HG03135 (cell line): ENCODE measurements around the gene CTSZ.
A peak's percentile ranks its signal among the peaks of the same experiment; 100 is the strongest.
"Not testable (repeated sequence)": the region's sequence is repeated elsewhere in the genome, so short reads cannot be mapped to it uniquely, and the experiment has no call there.

Experiments used
- ATAC-seq: cut with Tn5 transposase; IDR thresholded peaks from one replicate; pipeline ENCODE4 v1.9.1; 2021; ENCODE audit warnings: mild to moderate bottlenecking, moderate library complexity; ENCODE audit not compliant: unreplicated experiment

The CTSZ gene

DNA sequence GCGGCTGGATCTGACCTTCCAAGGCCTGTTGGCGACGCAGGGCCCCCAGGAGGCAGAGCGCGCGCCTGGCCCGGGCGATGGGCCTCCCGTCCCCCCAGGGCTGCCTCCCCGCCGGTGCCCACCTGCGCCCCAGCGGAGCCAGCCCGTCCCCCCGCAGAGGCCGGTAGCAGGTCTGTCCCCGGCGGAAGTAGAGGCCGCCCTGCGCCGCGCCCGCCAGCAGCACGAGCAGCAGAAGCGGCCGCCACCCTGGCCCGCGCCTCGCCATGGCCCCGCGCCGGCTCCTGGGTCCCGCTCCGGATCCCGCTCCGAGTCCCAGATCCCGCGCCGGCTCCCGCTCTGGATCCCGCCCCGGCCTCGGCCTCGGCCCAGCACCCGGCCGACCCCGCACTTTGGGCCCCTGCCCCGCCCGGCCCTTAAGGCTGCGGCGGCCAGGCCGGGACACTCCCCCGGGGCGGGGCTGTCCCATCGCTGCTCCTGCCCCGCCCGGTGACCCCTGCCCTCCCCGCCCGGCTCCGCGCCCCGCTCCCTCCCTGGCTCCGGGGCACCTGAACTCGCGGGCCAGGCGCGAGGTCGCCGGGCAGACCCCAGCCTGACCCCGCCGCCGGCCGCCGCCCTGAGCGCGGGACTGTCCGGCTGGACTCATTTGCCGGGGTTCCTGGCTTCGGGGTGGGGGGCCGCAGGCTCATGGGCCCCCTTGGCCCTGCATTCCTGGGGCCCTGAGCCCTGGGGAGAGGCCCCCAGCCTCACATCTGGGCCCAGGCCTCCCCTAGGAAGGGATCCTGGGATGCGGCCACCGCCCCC lies at the start of gene CTSZ:
Gene CTSZ, minus strand, starts transcription at position 391 of the 801 bp plus-strand sequence. Its CDS starts 126 bp downstream, at position 265.
- ATAC-seq: no peak

DNA sequence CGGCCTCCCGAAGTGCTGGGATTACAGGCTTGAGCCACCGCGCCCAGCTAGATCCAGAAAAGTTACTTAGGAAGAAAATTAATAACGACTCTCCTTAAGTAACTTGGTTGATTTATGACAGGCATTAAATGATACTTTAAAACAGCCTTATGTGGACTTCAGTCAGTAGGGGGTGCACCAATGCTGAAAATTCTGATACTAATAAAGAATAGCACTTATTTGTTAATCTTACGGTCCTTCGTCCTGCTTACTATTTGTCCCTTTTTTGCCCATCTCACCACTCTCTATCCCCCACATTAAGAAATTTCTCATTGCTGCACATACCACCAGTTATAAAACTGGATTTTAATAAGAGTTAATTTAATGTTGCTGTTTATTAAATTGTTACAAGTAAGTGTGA lies 48.2 kb upstream of the CTSZ start:
- no peak for ATAC-seq

DNA sequence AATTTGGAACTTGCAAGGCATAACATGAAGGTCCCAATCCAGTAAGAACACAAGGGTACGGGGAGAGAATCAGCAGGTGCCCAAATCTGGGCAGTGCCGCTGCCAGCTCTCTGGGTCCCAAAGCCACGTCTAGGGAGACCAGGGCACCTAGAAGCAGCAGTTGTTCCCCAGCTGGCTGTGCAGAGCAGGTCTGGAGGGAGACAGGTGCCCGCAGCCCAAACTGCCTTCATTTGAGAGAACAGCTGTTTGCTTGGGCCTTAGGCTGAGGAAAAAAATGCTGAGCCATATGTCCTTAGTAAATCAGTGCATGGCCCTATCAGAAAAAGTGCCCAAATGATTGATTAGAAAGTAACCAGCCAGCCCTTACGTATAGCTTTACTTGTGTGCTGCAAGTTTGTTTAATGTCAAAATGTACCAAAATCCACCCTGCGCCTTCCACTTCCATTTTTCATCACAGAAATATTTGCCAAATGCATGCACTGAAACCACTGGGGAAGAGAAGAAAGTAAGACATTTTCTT lies 44.7 kb upstream of the CTSZ start:
- ATAC-seq: no peak

DNA sequence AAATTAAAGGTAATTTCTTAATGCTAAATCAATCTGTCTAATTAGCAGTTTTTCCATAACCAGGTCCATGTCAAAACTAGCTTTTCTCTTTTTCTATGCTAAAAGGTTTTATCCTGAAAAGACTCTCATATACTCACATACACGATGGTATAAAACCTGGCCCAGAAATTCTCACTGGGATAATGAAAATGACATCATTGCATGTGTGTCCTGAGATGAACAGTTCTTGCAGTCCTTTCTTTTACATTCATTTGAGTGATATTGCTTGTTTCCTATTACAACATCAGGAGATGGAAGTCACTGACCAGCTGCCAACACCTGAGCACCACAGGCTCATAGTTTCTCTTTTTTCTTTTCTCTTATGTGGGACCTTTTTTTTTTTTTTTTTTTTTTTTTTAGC lies 43.4 kb upstream of the CTSZ start:
- ATAC-seq: no peak

DNA sequence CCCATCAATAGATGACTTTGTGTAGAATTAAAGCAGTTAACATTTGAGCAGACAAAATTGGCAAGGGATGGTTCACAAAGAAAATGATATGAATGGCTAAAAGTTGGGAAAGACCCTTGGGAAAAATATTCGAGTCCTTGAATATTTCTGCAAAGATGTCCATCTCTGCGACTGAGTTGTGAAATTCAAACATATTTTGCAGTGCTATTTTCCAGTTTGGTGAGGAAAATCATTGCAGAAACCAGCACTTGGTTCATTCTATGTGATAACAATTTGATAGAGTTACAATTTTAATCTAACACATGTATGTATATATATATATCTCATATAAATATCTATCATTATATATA lies 41.6 kb upstream of the CTSZ start:
- no peak for ATAC-seq

DNA sequence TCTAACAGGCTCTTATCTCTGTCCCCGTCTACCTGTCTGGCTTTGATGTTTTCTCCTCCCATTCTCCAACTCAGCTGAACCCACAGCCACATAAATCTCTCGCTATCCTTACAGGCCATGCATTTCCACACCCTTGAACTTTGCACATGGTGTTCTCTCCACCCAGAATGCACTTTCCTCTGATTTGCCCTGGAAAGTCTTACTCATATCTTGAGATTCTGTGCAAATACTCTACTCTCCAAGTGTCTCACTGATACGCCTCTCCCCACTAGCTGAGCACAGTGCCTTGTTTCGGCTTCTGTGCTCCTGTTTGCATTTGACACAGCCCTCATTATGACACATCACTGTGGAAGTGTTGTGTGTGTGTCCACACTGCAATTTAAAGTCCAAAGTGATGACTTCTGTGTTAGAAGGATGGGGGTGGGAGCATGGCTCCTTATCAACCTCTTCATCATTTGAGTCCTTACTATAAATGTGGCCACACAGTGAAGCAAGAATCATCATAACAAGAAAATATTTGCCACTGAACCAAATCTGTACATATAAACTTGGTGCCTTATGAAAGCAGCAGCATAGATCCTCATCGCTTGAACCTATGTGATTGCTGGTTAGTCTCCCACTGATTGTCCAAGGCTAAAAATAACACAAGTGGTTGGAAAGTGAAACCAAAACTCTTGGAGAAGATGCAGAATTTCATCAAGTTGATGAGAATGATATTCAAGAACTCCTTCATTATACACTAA lies 41.1 kb upstream of the CTSZ start:
- no peak for ATAC-seq

DNA sequence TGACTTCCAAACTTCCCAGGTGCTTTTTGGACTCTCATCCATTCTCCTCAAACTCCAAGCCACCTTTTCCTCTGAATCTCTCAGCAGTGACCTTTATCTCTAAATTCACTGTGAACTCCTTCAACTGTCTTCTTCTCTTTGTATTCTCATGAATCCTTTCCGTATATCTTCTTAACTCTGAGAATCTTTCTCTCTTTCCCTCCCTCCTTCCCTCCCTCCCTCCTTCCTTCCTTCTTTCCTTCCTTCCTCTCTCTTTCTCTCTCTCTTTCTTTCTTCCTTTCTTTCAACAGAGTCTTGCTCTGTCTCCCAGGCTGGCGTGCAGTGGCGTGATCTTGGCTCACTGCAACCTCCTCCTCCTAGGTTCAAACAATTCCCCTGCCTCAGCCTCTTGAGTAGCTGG lies 39.8 kb upstream of the CTSZ start:
- no peak for ATAC-seq

DNA sequence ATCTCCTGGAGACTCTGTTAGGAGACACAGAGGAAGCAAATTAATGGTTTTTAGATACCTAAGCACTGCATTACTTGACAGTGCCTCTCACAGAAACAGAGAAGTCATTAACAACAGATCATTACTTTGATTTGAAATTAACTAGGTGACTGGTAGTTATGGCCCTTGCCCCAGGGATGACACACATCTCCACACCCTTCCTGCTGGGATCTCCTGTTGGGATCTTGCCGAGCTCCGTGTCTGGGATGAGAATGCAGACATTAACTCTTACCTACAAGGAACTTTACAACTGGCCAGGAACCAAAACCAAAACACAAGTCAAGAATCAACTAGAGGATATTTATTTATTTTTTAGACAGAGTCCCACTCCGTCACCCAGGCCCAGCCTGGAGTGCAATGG lies 37.7 kb upstream of the CTSZ start:
- no peak for ATAC-seq

DNA sequence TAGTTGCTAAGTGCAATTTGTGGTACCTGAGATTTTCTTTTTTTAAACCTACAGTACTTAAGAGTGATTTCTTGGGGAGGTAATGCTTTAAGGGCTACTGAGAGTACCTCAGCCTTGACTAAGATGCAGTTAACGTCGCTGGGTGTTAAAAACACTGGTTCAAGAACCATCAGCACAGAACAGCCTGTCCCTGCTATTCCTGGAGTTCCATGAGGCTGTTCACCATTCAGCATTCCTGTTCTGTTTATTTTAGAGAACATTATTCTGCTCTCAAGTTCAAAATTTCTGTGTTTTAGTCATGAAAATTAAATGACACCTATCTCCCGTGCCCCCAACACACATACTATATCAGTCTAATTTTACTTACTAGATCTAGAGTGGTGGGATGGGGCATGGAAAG lies 37.2 kb upstream of the CTSZ start:
- ATAC-seq: no peak

DNA sequence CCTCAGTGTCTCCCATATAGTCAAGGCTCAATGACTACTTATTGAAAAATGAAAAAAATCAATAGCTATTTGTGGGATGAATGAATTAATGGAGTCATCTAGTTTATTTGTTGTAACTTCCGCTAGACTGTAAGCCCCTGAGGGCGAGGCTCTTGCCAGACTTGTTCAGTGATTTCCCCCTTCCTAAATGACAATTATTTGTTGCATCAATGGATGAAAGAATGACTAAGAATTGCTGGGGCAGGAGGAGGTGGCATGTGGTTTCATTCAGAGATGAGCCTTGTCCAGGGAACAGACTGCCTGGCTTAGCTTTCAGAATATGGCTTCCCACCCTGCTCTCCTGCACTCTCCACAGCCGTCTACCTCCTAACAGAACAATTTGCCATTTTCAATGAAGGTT lies 36.6 kb upstream of the CTSZ start:
- ATAC-seq: no peak

DNA sequence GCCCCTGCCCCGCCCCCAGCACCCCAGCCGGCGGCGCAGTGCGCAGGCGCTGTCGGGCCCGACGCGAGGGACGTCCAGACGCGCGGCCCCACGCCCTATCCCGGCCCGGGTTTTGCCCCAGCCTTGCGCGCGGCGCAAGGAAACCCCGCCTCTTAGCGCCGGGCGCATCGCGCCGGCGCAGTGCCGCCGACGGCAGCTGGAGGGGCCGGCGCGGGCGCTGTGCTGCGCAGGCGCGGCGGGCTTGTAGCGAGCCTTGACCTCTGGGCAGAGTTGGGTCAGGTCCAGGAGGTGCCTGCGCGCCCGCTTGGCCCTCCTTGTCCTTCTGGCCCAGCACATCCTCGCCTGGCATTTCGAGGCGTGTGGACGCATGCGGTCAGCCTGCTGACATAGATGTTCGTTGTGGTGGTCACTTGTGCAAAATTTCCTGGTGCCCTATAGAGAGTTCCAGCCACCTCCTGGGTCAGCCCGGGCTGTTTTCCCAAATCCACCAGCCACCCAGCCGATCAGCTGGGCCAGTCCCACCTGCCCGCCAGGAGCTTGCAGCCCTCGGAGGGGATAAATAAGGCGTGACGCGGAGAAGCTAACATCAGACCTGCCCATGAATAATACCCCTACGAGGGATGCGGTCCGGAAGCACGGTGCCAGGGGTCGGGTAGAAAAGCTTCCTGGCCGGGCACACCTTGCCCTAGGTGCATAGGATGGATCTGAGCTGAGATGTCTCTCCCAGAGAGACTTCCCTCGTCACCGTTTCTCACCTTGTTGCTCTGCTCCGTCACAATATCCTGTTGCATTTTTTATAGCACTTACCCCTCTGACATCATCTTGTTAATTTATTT lies 36.0 kb upstream of the CTSZ start:
- ATAC-seq: peak; percentile 94

DNA sequence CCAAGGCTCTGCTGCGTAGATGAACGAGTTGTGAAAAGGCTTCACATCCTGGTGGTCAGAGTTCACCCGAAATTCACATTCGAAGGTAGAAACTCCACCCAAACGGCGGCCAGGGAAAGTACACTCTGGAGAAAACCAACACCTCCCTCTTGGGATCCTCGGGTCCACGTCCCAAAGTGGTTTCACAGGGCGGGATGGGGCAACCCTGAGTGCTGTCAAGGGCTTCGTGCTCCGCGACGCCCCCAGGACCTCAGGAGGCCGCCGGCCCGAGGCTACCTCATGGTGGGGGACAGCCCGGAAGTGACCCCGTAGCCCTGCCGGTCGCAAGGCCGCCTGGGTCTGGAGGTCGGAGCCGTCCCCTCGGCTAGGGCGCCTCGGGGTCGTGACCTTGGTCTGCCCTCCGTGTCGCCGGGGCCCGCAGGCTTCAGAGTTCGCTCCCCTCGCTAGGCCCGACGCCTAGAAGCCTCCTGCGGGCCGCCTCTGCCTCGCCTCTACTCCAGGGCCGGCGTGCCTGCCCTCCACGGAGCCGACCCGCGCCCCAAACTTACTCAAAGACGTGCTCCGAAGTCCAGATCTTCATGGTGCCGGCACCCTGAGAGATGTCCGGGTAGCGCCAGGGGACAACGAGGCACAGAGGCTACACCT lies 35.2 kb upstream of the CTSZ start, which contains the start of gene PRELID3B:
Gene PRELID3B, minus strand, starts transcription at position 636 of the 645 bp plus-strand sequence. Its CDS starts 56 bp downstream, at position 580.
- ATAC-seq: peak; percentile 19

DNA sequence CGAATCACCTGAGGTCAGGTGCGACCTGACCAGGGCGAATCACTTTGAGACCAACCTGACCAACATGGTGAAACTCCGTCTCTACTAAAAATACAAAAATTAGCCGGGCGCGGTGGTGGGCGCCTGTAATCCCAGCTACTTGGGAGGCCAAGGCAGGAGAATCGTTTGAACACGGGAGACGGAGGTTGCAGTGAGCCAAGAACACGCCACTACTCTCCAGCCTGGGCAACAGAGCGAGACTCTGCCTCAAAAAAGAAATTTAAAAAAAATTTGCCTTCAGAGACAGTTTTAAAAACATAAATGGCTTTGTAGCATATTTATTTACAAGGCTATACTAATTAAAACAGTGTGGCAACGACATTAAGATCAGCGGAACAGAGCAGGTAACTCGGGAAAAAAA lies 34.4 kb upstream of the CTSZ start:
- ATAC-seq: not testable (repeated sequence)

DNA sequence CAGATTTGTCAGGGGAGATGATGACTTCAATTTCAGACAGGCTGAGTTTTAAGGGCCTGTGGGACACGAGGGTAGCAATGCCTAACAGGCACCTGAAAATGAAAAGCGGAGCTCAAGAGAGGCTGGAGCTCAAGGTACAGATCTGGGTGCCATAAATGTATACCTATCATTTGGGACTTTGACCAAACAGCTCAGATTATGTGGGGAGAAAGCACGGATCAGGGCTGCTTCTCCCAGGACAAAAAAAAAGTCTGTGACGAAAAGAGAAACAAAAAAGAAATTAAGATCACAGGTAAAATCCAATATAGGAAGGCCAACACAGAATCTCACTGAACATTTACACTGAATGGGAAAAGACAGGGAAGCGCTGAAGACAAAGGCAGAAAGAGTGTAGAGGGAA lies 33.6 kb upstream of the CTSZ start:
- ATAC-seq: no peak

DNA sequence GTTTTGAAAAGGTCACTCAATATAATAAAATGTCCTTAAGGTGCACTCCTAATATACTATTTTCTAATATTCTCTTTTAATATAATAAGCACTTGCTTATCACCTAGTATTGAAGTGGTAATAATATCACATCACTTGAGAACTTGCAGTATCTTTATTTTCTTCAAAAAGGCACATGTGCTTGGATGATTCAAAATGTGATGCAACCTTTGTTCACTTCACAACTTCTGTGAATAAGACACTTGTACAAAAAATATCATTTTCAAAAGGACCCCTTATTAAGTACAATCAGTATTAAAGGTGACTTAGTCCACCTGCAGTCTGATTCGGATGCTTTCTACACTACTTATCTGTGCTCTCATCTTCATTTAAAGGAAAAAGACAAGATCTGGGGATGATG lies 32.2 kb upstream of the CTSZ start:
- no peak for ATAC-seq

DNA sequence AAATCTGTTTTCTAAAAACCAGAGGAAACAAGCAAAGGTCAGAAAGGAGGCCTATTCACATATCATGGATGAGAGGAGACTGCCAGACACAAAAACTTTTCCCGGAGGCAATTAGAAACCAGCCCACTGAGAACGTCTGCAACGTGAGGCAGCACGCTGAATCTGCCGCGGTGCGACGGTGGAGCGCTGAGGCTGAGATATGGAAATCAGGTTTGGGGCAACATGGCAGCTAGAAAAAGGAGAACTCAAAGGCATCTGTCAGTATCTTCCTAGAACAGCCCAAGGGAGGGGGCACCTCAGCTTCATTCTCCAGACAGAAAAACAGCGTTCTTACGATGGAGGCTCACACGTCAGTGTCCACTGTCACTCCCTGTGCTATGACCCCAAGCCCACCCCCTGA lies 30.3 kb upstream of the CTSZ start:
- ATAC-seq: no peak

DNA sequence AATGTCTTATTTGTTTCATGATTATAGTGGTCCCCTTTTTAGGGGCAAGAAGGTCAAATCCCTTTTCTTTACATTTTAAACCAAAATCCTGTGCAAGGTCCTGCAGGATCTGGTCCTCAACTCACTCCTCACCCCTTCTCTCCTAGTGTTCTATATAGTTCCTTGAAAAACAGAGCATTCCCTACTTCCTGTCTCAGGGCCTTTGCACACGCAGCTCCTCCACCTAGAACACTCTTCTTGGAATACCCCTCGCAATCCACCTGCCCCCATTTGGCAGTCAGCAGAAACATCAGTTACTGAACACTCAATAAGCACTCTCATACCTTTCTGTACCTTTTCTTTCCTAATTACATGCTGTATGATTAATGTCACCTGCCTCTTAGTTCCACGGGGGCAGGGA lies 28.3 kb upstream of the CTSZ start:
- no peak for ATAC-seq

DNA sequence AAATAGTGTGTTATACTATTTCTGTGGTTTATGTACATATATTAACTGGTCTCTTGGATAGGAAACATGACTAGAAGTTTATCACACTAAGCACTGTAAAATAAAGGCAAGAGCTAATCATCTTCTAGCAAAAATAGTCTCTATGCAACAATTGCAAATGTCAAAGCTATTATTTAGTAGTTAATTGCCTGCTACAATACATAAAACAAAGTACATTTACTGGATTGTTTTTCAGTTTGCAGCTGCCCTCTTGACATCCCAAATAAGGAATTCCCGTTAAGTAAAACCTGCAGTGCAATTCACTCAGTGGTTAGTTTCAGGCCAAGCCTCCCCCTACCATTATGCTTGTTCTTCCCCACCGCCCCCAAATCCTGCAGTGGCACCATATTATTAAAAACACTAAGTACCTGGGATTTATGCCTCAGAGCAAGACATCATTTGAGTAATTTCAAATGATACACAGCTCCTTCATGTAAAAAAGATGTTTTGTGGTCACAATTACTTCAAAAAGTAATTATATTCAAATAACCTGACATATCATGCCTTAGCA lies 26.6 kb upstream of the CTSZ start:
- no peak for ATAC-seq

DNA sequence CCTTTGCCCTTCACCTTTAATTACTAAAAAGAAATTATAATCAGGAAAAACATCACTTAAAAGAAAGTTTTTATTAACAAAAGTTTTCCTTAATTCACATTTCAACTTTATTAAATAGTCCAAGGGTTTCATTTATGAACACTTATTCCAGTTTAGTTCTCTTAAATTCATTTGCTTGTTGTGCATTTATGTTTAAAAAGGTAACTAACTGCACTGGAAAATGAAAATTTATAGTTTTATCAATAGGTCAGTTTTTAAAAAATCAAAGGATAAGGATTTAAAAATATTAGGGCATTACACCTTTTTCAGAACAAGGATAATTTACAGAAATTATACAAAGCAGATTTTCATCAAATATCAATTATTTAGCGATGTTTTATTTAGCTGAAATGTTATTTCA lies 26.0 kb upstream of the CTSZ start:
- ATAC-seq: no peak

DNA sequence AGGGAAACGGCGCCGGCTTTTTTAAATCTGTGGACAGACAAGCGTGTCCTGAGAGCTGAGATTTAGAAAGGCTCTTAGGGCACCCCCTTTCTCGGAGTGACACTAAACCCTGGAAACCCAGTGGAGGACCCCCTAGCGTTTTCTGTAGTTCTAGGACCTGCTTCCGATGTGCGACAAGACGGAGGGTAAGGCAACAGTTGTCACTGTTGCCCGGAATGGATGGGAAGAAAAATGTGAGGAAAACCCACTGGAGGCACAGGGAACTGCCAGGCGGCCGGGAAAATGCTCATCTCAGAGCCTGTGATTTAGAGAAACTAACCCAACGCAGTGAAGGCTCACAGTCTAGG lies 25.6 kb upstream of the CTSZ start:
- peak; percentile 45 for ATAC-seq
